GM10847 (cell line): ENCODE data around the gene ZNF750.

ENCODE experiments used
- POLR2A ChIP-seq: IDR thresholded peaks from 2 replicates; pipeline ENCODE4 v1.6.1; 2011; ENCODE audit not compliant: insufficient read length; ENCODE audit errors: extremely low read depth

ZNF750 gene

DNA sequence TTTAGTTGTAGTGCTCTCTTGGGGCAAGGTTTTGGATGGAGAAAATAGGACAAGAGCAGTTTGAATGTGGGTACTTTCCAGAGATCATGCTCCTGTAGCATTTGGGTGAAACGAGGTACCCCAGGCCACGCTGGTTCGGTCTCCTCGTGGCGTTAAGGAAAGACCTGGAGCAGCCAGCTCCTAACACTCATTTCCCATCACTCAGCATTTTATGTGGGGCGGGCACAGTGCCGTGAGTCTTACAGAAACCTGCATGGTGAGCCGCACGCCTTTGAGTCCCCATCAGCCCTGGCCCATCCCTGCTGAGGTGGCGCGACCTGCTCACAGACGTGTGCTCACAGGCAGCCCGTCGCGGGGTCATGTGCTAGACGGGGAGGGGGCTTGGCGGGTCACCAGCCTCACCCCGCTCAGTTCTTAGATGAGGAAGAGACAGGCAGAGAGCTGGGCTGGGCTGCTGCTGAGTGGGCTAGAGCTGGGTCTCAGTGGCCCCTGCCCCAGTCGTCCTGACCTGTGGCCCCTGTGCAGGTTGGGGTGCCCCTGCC, 50.7 kb downstream of the ZNF750 start:
- no peak for TF ChIP-seq POLR2A

DNA sequence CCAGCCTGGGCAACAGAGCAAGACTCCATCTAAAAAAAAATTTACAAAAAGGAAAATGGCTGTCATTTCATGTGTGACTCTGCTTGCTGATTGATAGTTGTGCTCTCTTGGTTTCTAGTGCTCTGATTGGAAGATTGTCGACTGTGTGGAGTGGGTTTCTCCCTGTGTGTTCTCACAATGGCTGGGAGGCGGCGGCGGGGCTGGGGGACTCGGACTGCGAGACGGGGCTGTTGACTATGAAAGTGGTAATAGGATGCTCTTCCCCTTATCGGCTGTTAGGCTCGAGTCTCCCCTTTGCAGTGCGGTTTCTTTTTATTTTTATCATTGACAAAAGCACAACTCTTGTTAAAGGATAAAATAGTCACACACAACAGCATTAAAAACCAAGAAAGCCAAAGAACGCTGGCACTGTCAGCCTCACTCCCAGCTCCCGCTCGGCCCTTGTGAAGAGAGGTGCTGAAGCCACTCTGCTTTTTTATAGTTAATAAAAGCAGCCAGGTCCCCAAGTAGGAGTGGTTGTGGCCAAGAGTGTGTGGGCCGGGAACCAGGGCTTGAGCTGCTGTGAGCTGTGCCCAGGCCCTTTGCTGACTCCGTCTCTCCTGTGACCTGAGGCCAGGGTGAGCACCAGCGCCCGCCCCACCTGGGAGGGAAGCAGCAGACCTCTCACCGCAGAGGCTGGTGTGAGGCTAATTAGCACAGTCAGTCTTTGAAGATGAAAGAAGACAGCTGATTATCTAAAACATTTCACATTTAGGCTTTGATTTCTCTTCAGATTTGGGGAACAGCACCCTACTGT, 51.4 kb downstream of the ZNF750 start:
- TF ChIP-seq POLR2A, result no peak

GRCh38 chr17:82787081-82787848, 52.6 kb downstream of the ZNF750 start:
- no peak for TF ChIP-seq POLR2A

GRCh38 chr17:82786427-82786826, 53.4 kb downstream of the ZNF750 start:
- no peak for TF ChIP-seq POLR2A

- no peak for TF ChIP-seq POLR2A
Observed at GRCh38 chr17:82783498-82783897, 56.3 kb downstream of the ZNF750 start.

DNA sequence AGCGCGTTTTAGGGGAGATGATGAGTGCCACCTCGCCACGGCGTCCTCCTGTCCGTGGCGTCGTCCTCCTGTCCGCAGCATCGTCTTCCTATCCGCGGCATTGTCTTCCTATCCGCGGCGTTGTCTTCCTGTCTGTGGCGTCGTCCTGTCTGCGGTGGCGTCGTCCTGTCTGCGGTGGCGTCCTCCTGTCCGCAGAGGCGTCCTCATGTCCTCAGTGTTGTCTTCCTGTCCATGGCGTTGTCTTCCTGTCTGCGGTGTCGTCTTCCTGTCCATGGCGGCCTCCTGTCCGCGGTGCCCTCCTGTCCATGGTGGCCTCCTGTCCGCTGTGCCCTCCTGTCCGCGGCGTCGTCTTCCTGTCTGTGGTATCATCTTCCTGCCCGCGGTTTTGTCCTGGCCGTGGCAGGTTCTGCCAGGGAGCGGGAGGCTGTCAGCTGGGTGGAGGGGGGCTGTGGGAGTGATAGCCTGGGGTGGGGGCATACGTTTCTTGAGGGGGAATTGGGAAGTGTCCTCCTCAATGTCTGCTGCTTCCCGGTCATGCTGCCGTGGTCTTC, 57.1 kb downstream of the ZNF750 start:
- no peak for TF ChIP-seq POLR2A

DNA sequence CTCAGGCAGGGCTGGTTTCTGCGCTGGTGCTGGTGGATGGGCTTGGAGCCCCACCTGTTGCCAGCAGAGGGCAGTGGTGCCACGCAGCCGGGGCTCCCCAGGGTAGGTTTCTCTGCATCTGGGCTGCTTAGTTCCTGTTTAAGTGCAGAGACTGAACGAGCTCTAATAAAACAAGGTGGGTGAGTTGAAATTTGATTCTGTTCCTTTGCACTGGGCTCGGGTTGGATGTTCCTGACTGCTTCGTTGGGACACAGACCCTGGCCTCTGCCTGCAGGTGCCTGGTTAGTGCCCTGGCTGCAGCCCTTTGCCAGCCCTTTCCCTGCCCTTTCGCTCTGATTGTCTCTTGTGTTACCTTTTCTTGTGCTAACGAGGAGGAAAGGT, 57.9 kb downstream of the ZNF750 start:
- TF ChIP-seq POLR2A, result no peak

GRCh38 chr17:82780971-82781893, 58.6 kb downstream of the ZNF750 start:
- TF ChIP-seq POLR2A, result no peak

DNA sequence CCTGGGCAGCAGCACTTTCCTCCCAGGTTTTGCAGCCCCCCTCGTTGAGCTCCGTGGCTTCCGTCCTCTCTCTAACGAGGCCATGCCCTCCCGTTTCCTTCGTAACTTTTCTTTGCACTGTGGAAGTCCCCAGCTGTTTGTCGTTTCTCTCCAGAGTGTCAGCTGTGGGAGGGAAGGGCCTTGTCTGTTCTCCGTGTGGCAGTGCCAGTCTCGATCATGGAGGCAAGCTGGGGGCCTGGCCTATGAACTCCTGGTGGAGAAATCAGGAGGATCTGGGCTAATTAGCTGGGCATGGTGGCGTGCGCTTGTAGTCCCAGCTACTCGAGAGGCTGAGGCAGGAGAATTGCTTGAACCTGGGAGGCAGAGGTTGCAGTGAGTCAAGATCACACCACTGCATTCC, 59.6 kb downstream of the ZNF750 start:
- TF ChIP-seq POLR2A, result no peak

DNA sequence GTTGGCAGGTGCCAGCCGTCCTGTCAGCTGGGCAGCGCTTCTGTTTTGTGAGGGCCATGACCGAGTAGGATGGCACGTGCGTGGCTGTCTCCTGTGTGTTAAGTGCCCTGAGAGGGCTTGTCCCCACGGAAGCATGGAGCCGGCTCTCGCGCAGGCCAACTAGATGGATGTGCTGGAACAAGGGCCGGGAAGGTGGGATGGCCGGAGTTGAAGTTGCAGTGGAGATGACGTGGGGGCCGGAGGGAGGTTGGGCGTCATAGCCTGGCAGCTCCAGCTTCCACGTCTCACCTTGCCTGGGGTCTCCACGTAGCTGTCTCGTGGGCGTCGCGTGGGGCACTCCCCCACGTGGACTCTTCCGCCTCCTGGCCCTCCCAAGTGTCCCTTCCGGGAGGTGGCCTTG, 60.3 kb downstream of the ZNF750 start:
- no peak for TF ChIP-seq POLR2A
